ENCODE results near the gene ZDHHC24. TPM values are rescaled to one million over a fixed set of nuclear protein-coding genes. Genes with fewer than 3 reads are reported as not detected.

ZDHHC24 gene
- total and polyA plus RNA-seq, 2 experiments from 2014 or later: 5.6 to 13.1 TPM

DNA sequence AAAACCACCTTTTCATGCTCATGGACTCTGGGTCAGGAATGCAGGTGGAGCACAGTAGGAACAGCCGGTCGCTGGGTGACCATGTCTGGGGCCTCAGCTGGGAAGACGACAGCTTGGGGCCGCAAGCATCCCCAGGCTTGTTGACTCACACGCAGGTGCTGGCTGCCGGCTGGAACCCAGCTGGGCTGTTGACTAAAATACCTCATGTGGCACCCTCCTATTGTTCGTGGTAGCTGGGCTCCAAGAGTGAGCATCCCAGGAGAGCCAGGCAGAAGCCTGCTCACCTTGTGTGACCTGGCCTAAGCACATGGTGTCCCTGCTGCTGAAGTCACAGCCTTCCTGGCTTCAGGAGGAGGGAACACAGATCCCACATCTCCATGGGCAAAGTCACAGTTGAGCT is 56.2 kb downstream of the ZDHHC24 start:
- Mint-ChIP-seq H3K27ac (no peak overlapping the region), H3K4me1 (peaks cover 6% of the 10 kb centered on the region), H3K36me3 (ENCODE audit: low read depth) (peaks cover 35% of the 10 kb centered on the region), H3K9me3 (no peaks in the 10 kb centered on the region), H3K27me3 (ENCODE audit: insufficient read depth, low read depth, poor library complexity) (peaks cover 12% of the 10 kb centered on the region), H3K4me3 (no peak overlapping the region)
- Histone ChIP-seq H3K27ac (ENCODE audit: low read depth) (no peak overlapping the region), H3K9me2 (ENCODE audit: insufficient read depth) (no peaks in the 10 kb centered on the region), H3K4me1 (ENCODE audit: insufficient read depth) (peaks cover 5% of the 10 kb centered on the region), H3K36me3 (ENCODE audit: insufficient read depth) (no peaks in the 10 kb centered on the region), H3K4me2 (no peak overlapping the region), H3K27me3 (ENCODE audit: insufficient read depth) (no peaks in the 10 kb centered on the region), H4K20me1 (replicated peaks; ENCODE audit: insufficient read depth) (no peaks in the 10 kb centered on the region), H3F3A (replicated peaks; ENCODE audit: low read depth) (0 out of 2 replicates have a peak, but pooled peaks cover 6% of the 10 kb centered on the region), H3K79me2 (replicated peaks; ENCODE audit: insufficient read depth) (no peaks in the 10 kb centered on the region), H2AFZ (no peak overlapping the region), H3K4me3 (no peak overlapping the region)
- ATAC-seq: no peak
- no peak for DNase-seq (ENCODE audit: low spot score)
- TF ChIP-seq STAT1 (IDR thresholded peaks at IDR 0.05; ENCODE audit: unreplicated experiment): no peak
- TF ChIP-seq, protein P1, sequence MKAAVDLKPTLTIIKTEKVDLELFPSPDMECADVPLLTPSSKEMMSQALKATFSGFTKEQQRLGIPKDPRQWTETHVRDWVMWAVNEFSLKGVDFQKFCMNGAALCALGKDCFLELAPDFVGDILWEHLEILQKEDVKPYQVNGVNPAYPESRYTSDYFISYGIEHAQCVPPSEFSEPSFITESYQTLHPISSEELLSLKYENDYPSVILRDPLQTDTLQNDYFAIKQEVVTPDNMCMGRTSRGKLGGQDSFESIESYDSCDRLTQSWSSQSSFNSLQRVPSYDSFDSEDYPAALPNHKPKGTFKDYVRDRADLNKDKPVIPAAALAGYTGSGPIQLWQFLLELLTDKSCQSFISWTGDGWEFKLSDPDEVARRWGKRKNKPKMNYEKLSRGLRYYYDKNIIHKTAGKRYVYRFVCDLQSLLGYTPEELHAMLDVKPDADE (IDR thresholded peaks at IDR 0.05): no peak
- no peak for TF ChIP-seq EZH2phosphoT487 (IDR thresholded peaks at IDR 0.05; ENCODE audit: unreplicated experiment)
- TF ChIP-seq ZNF331 (CRISPR knock-in tag; IDR thresholded peaks at IDR 0.05; ENCODE audit: low read depth): no peak
- no peak for TF ChIP-seq JUNB (IDR thresholded peaks at IDR 0.05; ENCODE audit: unreplicated experiment)
- no peak for TF ChIP-seq EZH2 (IDR thresholded peaks at IDR 0.05; ENCODE audit: low read depth, unreplicated experiment)
- TF ChIP-seq ZNF114 (CRISPR knock-in tag; IDR thresholded peaks at IDR 0.05): no peak
- no peak for TF ChIP-seq POLR2AphosphoS5 (IDR thresholded peaks at IDR 0.05; ENCODE audit: low read depth)
- TF ChIP-seq CREB1 (CRISPR knock-in tag; IDR thresholded peaks at IDR 0.05; ENCODE audit: low read depth): no peak
- TF ChIP-seq, protein P2, sequence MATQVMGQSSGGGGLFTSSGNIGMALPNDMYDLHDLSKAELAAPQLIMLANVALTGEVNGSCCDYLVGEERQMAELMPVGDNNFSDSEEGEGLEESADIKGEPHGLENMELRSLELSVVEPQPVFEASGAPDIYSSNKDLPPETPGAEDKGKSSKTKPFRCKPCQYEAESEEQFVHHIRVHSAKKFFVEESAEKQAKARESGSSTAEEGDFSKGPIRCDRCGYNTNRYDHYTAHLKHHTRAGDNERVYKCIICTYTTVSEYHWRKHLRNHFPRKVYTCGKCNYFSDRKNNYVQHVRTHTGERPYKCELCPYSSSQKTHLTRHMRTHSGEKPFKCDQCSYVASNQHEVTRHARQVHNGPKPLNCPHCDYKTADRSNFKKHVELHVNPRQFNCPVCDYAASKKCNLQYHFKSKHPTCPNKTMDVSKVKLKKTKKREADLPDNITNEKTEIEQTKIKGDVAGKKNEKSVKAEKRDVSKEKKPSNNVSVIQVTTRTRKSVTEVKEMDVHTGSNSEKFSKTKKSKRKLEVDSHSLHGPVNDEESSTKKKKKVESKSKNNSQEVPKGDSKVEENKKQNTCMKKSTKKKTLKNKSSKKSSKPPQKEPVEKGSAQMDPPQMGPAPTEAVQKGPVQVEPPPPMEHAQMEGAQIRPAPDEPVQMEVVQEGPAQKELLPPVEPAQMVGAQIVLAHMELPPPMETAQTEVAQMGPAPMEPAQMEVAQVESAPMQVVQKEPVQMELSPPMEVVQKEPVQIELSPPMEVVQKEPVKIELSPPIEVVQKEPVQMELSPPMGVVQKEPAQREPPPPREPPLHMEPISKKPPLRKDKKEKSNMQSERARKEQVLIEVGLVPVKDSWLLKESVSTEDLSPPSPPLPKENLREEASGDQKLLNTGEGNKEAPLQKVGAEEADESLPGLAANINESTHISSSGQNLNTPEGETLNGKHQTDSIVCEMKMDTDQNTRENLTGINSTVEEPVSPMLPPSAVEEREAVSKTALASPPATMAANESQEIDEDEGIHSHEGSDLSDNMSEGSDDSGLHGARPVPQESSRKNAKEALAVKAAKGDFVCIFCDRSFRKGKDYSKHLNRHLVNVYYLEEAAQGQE (IDR thresholded peaks at IDR 0.05; ENCODE audit: unreplicated experiment): no peak
- no peak for TF ChIP-seq NANOG (IDR thresholded peaks at IDR 0.05; ENCODE audit: borderline replicate concordance)
- TF ChIP-seq, protein P3, sequence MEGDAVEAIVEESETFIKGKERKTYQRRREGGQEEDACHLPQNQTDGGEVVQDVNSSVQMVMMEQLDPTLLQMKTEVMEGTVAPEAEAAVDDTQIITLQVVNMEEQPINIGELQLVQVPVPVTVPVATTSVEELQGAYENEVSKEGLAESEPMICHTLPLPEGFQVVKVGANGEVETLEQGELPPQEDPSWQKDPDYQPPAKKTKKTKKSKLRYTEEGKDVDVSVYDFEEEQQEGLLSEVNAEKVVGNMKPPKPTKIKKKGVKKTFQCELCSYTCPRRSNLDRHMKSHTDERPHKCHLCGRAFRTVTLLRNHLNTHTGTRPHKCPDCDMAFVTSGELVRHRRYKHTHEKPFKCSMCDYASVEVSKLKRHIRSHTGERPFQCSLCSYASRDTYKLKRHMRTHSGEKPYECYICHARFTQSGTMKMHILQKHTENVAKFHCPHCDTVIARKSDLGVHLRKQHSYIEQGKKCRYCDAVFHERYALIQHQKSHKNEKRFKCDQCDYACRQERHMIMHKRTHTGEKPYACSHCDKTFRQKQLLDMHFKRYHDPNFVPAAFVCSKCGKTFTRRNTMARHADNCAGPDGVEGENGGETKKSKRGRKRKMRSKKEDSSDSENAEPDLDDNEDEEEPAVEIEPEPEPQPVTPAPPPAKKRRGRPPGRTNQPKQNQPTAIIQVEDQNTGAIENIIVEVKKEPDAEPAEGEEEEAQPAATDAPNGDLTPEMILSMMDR (conservative IDR thresholded peaks at IDR 0.05; ENCODE audit: low read depth in 2 of 2): no peak
- TF ChIP-seq, protein P4, sequence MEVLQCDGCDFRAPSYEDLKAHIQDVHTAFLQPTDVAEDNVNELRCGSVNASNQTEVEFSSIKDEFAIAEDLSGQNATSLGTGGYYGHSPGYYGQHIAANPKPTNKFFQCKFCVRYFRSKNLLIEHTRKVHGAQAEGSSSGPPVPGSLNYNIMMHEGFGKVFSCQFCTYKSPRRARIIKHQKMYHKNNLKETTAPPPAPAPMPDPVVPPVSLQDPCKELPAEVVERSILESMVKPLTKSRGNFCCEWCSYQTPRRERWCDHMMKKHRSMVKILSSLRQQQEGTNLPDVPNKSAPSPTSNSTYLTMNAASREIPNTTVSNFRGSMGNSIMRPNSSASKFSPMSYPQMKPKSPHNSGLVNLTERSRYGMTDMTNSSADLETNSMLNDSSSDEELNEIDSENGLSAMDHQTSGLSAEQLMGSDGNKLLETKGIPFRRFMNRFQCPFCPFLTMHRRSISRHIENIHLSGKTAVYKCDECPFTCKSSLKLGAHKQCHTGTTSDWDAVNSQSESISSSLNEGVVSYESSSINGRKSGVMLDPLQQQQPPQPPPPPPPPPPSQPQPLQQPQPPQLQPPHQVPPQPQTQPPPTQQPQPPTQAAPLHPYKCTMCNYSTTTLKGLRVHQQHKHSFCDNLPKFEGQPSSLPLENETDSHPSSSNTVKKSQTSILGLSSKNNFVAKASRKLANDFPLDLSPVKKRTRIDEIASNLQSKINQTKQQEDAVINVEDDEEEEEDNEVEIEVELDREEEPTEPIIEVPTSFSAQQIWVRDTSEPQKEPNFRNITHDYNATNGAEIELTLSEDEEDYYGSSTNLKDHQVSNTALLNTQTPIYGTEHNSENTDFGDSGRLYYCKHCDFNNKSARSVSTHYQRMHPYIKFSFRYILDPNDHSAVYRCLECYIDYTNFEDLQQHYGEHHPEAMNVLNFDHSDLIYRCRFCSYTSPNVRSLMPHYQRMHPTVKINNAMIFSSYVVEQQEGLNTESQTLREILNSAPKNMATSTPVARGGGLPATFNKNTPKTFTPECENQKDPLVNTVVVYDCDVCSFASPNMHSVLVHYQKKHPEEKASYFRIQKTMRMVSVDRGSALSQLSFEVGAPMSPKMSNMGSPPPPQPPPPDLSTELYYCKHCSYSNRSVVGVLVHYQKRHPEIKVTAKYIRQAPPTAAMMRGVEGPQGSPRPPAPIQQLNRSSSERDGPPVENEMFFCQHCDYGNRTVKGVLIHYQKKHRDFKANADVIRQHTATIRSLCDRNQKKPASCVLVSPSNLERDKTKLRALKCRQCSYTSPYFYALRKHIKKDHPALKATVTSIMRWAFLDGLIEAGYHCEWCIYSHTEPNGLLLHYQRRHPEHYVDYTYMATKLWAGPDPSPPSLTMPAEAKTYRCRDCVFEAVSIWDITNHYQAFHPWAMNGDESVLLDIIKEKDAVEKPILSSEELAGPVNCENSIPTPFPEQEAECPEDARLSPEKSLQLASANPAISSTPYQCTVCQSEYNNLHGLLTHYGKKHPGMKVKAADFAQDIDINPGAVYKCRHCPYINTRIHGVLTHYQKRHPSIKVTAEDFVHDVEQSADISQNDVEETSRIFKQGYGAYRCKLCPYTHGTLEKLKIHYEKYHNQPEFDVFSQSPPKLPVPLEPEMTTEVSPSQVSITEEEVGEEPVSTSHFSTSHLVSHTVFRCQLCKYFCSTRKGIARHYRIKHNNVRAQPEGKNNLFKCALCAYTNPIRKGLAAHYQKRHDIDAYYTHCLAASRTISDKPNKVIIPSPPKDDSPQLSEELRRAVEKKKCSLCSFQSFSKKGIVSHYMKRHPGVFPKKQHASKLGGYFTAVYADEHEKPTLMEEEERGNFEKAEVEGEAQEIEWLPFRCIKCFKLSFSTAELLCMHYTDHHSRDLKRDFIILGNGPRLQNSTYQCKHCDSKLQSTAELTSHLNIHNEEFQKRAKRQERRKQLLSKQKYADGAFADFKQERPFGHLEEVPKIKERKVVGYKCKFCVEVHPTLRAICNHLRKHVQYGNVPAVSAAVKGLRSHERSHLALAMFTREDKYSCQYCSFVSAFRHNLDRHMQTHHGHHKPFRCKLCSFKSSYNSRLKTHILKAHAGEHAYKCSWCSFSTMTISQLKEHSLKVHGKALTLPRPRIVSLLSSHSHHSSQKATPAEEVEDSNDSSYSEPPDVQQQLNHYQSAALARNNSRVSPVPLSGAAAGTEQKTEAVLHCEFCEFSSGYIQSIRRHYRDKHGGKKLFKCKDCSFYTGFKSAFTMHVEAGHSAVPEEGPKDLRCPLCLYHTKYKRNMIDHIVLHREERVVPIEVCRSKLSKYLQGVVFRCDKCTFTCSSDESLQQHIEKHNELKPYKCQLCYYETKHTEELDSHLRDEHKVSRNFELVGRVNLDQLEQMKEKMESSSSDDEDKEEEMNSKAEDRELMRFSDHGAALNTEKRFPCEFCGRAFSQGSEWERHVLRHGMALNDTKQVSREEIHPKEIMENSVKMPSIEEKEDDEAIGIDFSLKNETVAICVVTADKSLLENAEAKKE (CRISPR knock-in tag; IDR thresholded peaks at IDR 0.05): no peak
